K562 (cell line): Measurements from ENCODE around the gene ASS1. TPM values are rescaled to one million over a fixed set of nuclear protein-coding genes. Genes with fewer than 3 reads are reported as not detected.

Source experiments
- MNT ChIP-seq, 2 experiments: fragments of 450-650 bp; conservative IDR thresholded peaks; 2 replicates each; pipeline ENCODE4 v1.6.1; 2017; ENCODE audit warnings: mild to moderate bottlenecking in 2 of 2, moderate library complexity in 2 of 2
- RBM15 ChIP-seq: fragments of 200-400 bp; formaldehyde crosslinking; IDR thresholded peaks from 2 replicates; pipeline ENCODE4 v1.6.1; 2018; ENCODE audit warnings: mild to moderate bottlenecking, low read length, moderate library complexity; ENCODE audit not compliant: insufficient read depth
- SLC30A9 ChIP-seq: fragments of 250-450 bp; sonication (Bioruptor Pico); IDR thresholded peaks from 2 replicates; pipeline ENCODE4 v1.8.0; 2022; ENCODE audit warnings: mild to moderate bottlenecking, moderate library complexity
- ZNF134 ChIP-seq: fragments of 250-450 bp; sonication (Bioruptor Pico); conservative IDR thresholded peaks from 2 replicates; pipeline ENCODE4 v1.4.0; 2020
- ZNF184 ChIP-seq: sonication (generic); formaldehyde crosslinking; IDR thresholded peaks from 2 replicates; pipeline ENCODE4 v1.5.0; 2020; ENCODE audit warnings: missing genetic modification reagents
- ZNF511 ChIP-seq: sonication (generic); formaldehyde crosslinking; IDR thresholded peaks from 2 replicates; pipeline ENCODE4 v1.8.0; 2022; ENCODE audit warnings: mild to moderate bottlenecking, missing genetic modification reagents
- polyA plus RNA-seq, 8 experiments: library from polyadenylated mRNA; depleted of rRNA in 4 of 8; stranded (reverse) in 5 of 8; unstranded in 3 of 8; fragments of >200 nt; fragmentation: Nextera tagmentation in 2 of 8; fragmentation: Illumina TruSeq in 1 of 8; extraction: Ambion mirVana in 2 of 8; extraction: Trizol in 1 of 8; gene quantifications; 2 replicates each; pipeline versions ENCODE4 v1.2.1 to v1.2.3, GENCODE V29; 2011 to 2014; ENCODE audit warnings: inconsistent platforms in 1 of 8, missing spikeins in 1 of 8
- total RNA-seq, 7 experiments: library from RNA; depleted of rRNA in 6 of 7; stranded (reverse); fragments of >200 nt in 6 of 7; fragmentation: Illumina TruSeq in 2 of 7; extraction: Trizol in 2 of 7; gene quantifications; 2 replicates each; pipeline versions ENCODE4 v1.2.1 to v1.2.3, GENCODE V29; 2011 to 2021; ENCODE audit warnings: low replicate concordance in 1 of 7
- TF ChIP-seq, protein P1 (sequence below), 2 experiments: fragments of 450-650 bp; formaldehyde crosslinking in 1 of 2; IDR thresholded peaks; 2 replicates each; pipeline versions ENCODE4 v1.4.0 to v1.6.1; 2014 to 2020; ENCODE audit warnings: mild to moderate bottlenecking in 2 of 2, borderline replicate concordance in 1 of 2, low read depth in 1 of 2

ASS1 gene
- total and polyA plus RNA-seq, 9 of the 15 experiments (the other 6 are each of a cell fraction or from before 2014, with no cell fraction given): 1.5 to 5.7 (median 3.7) TPM

DNA sequence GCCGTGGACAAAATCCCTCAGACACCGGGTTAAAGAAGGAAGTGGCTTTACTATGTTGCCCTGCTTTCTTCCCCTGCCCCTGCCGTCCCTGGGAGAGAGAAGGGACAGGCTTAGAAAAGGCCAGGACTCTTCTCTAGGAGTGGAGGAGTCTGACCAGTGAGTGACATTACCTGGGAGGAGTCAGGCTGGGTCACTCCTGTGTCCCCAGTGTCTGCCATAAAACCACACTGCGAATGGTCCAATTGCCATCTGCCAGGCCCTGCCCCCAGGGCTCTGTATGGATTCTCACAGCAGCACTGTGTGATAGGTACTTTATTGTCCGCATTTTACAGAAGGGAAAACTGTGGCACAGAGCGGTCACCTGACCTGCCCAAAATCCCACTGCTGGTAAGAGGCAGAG lies 103.3 kb downstream of the ASS1 start (continued):
- TF ChIP-seq, protein P1, sequence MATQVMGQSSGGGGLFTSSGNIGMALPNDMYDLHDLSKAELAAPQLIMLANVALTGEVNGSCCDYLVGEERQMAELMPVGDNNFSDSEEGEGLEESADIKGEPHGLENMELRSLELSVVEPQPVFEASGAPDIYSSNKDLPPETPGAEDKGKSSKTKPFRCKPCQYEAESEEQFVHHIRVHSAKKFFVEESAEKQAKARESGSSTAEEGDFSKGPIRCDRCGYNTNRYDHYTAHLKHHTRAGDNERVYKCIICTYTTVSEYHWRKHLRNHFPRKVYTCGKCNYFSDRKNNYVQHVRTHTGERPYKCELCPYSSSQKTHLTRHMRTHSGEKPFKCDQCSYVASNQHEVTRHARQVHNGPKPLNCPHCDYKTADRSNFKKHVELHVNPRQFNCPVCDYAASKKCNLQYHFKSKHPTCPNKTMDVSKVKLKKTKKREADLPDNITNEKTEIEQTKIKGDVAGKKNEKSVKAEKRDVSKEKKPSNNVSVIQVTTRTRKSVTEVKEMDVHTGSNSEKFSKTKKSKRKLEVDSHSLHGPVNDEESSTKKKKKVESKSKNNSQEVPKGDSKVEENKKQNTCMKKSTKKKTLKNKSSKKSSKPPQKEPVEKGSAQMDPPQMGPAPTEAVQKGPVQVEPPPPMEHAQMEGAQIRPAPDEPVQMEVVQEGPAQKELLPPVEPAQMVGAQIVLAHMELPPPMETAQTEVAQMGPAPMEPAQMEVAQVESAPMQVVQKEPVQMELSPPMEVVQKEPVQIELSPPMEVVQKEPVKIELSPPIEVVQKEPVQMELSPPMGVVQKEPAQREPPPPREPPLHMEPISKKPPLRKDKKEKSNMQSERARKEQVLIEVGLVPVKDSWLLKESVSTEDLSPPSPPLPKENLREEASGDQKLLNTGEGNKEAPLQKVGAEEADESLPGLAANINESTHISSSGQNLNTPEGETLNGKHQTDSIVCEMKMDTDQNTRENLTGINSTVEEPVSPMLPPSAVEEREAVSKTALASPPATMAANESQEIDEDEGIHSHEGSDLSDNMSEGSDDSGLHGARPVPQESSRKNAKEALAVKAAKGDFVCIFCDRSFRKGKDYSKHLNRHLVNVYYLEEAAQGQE (IDR thresholded peaks at IDR 0.05; ENCODE audit: borderline replicate concordance): no peak
- TF ChIP-seq, protein P1 (CRISPR knock-in tag; IDR thresholded peaks at IDR 0.05; ENCODE audit: low read depth): no peak
- TF ChIP-seq MNT (conservative IDR thresholded peaks at IDR 0.05) (no peak), SLC30A9 (CRISPR knock-in tag) (no peak), ZNF184 (CRISPR knock-in tag) (no peak), ZNF134 (CRISPR knock-in tag) (no peak), RBM15 (no peak), ZNF511 (CRISPR knock-in tag) (no peak)
